ENCODE measurements around the gene USP9X. TPM values are rescaled to one million over a fixed set of nuclear protein-coding genes. Genes with fewer than 3 reads are reported as not detected.
"Not testable (repeated sequence)": the region's sequence is repeated elsewhere in the genome, so short reads cannot be mapped to it uniquely, and the experiment has no call there.

USP9X gene
- total RNA-seq, 4 donors from 2014 or later, result 90.3 to 120 (median 110) TPM

DNA sequence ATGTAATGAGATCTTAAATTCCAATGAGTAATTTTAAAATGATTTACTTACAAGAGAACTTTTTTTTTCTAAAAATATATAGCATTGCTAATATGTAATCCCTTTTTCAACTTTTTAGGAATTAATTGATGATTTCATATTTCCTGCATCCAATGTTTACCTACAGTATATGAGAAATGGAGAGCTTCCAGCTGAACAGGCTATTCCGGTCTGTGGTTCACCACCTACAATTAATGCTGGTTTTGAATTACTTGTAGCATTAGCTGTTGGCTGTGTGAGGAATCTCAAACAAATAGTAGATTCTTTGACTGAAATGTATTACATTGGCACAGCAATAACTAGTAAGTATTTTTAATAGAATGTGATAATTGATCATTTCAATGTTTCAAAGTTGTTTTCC, 113.2 kb downstream of the USP9X start:
- intact Hi-C loops (cut with DNase I; ENCODE audit: low total_unique reads), result no loop called here
- H3K27ac ChIP-seq, result no peak overlapping the region
- H3K9me3 ChIP-seq, result no peaks in the 10 kb centered on the region
- no peaks in the 10 kb centered on the region for H3K27me3 ChIP-seq
- TF ChIP-seq, protein P1, sequence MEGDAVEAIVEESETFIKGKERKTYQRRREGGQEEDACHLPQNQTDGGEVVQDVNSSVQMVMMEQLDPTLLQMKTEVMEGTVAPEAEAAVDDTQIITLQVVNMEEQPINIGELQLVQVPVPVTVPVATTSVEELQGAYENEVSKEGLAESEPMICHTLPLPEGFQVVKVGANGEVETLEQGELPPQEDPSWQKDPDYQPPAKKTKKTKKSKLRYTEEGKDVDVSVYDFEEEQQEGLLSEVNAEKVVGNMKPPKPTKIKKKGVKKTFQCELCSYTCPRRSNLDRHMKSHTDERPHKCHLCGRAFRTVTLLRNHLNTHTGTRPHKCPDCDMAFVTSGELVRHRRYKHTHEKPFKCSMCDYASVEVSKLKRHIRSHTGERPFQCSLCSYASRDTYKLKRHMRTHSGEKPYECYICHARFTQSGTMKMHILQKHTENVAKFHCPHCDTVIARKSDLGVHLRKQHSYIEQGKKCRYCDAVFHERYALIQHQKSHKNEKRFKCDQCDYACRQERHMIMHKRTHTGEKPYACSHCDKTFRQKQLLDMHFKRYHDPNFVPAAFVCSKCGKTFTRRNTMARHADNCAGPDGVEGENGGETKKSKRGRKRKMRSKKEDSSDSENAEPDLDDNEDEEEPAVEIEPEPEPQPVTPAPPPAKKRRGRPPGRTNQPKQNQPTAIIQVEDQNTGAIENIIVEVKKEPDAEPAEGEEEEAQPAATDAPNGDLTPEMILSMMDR (IDR thresholded peaks at IDR 0.05 in 4 of 5, conservative IDR thresholded peaks at IDR 0.05 in 1 of 5), result no peak
- no peak for TF ChIP-seq POLR2A (IDR thresholded peaks at IDR 0.05)
- H3K4me3 ChIP-seq, result no peak overlapping the region
- no peaks in the 10 kb centered on the region for H3K4me1 ChIP-seq
- in situ Hi-C loops (cut with MboI; ENCODE audit: low sequenced_read_pairs in 4 of 4), result no loop called here
- H3K36me3 ChIP-seq, result peaks cover 0 to 65% of the 10 kb centered on the region in 2 donors
- DNase-seq (no peak), ATAC-seq (no peak)

DNA sequence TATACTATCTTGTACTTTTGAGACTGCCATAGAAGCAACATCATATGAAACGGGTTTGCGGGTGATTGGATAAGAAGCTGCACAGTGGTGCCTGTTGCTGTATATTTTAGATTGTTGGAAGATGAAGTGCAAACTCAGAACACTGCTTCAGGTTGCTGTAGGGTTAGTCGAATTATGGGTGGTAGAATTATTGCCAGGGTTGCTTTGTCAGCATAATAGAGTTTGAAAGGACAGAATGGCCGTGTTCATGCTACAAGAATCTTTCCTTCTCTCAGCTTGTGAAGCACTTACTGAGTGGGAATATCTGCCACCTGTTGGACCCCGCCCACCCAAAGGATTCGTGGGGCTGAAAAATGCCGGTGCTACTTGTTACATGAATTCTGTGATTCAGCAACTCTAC, 115.5 kb downstream of the USP9X start:
- in situ Hi-C loops (cut with MboI; ENCODE audit: low sequenced_read_pairs in 4 of 4) (no loop called here), intact Hi-C loops (cut with DNase I; ENCODE audit: low total_unique reads) (no loop called here)
- H3K4me3 ChIP-seq, result no peak overlapping the region
- no peaks in the 10 kb centered on the region for H3K27me3 ChIP-seq
- H3K27ac ChIP-seq, result no peak overlapping the region
- ATAC-seq, result no peak
- DNase-seq, result no peak
- peaks cover 0 to 77% of the 10 kb centered on the region in 2 donors for H3K36me3 ChIP-seq
- no peaks in the 10 kb centered on the region for H3K4me1 ChIP-seq
- no peaks in the 10 kb centered on the region for H3K9me3 ChIP-seq
- TF ChIP-seq POLR2A (IDR thresholded peaks at IDR 0.05), result no peak
- TF ChIP-seq, protein P1 (IDR thresholded peaks at IDR 0.05 in 4 of 5, conservative IDR thresholded peaks at IDR 0.05 in 1 of 5), result no peak

DNA sequence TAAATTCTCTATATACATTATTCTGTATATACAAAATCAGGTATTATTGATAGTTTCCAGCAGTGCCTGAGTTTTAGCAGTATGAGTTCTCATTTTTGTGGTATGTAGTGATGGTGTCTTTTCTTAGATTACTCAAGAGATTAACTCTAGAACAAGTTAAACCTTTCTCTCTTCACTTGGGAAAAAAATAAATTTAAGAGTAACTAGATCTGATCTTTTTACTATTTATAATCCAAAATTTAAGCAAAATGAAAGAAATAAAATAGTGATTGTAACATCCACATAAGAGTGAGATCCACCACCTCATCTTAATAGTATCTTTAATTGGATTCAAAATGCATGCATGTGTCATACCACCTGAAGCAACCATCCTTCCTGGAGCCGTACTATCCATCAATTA, 124.6 kb downstream of the USP9X start:
- Histone ChIP-seq H3K36me3 (peaks cover 0 to 74% of the 10 kb centered on the region in 2 donors), H3K9me3 (peaks cover 0 to 11% (median 0%) of the 10 kb centered on the region in 3 donors), H3K27me3 (peaks cover 0 to 4% (median 0%) of the 10 kb centered on the region in 3 donors), H3K4me3 (no peak overlapping the region), H3K27ac (no peak overlapping the region), H3K4me1 (no peaks in the 10 kb centered on the region)
- no peak for TF ChIP-seq POLR2A (IDR thresholded peaks at IDR 0.05)
- TF ChIP-seq, protein P1 (IDR thresholded peaks at IDR 0.05 in 4 of 5, conservative IDR thresholded peaks at IDR 0.05 in 1 of 5), result no peak
- in situ Hi-C loops (cut with MboI; ENCODE audit: low sequenced_read_pairs in 4 of 4) (no loop called here), intact Hi-C loops (cut with DNase I; ENCODE audit: low total_unique reads) (no loop called here)
- DNase-seq, result no peak
- no peak for ATAC-seq

DNA sequence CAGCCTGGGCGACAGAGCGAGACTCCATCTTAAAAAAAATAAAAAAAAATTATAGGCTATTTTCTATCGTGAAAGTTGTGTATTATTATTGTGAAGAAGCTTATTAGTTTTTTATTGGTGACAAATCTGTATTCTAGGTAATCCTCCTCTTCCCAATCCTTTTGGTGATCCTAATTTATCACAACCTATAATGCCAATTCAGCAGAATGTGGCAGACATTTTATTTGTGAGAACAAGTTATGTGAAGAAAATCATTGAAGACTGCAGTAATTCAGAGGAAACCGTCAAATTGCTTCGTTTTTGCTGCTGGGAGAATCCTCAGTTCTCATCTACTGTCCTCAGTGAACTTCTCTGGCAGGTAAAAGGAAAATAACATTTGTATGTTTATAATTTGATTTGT, 139.4 kb downstream of the USP9X start:
- Histone ChIP-seq H3K4me1 (no peaks in the 10 kb centered on the region), H3K27me3 (no peaks in the 10 kb centered on the region), H3K36me3 (peaks cover 3 to 67% of the 10 kb centered on the region in 2 donors), H3K27ac (no peak overlapping the region), H3K9me3 (no peaks in the 10 kb centered on the region), H3K4me3 (no peak overlapping the region)
- DNase-seq (no peak), ATAC-seq (no peak)
- in situ Hi-C loops (cut with MboI; ENCODE audit: low sequenced_read_pairs in 4 of 4) (loop anchor here in 1 of 4 donors (25.0 kb wide), 1 partner anchor 87 kb away; no protein-coding TSS in a partner anchor), intact Hi-C loops (cut with DNase I; ENCODE audit: low total_unique reads) (no loop called here)
- no peak for TF ChIP-seq POLR2A (IDR thresholded peaks at IDR 0.05)
- TF ChIP-seq, protein P1 (IDR thresholded peaks at IDR 0.05 in 4 of 5, conservative IDR thresholded peaks at IDR 0.05 in 1 of 5), result no peak

DNA sequence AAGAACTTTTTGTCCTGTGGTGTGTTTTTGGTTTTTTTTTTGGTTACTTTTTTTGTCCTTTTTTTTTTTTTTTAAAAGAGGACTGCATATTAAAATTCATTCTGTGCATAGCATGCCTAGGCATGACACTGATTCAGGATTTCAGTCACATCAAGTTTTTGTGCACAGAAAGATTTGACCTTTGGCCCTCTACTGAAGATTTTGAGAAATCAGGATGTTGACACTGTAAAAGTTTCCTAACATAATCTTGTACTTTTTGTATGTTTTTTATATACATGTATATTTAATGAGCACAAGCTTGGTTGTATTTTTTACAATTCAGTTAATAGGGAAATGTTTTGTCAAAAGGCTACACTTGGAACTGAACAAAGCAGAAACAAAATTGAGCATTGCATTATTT, 148.7 kb downstream of the USP9X start:
- no peaks in the 10 kb centered on the region for H3K9me3 ChIP-seq
- peaks cover 6 to 44% of the 10 kb centered on the region in 2 donors for H3K36me3 ChIP-seq
- no peak overlapping the region for H3K4me3 ChIP-seq
- H3K4me1 ChIP-seq, result no peaks in the 10 kb centered on the region
- no peak for TF ChIP-seq POLR2A (IDR thresholded peaks at IDR 0.05)
- TF ChIP-seq, protein P1 (IDR thresholded peaks at IDR 0.05 in 4 of 5, conservative IDR thresholded peaks at IDR 0.05 in 1 of 5), result no peak
- intact Hi-C loops (cut with DNase I; ENCODE audit: low total_unique reads), result loop anchor here (10.0 kb wide), 1 partner anchor 59 kb away; no protein-coding TSS in a partner anchor
- no peaks in the 10 kb centered on the region for H3K27me3 ChIP-seq
- in situ Hi-C loops (cut with MboI; ENCODE audit: low sequenced_read_pairs in 4 of 4), result loop anchor here in 1 of 4 donors (25.0 kb wide), 1 partner anchor 97 kb away; no protein-coding TSS in a partner anchor
- no peak for DNase-seq
- no peak for ATAC-seq
- no peak overlapping the region for H3K27ac ChIP-seq

DNA sequence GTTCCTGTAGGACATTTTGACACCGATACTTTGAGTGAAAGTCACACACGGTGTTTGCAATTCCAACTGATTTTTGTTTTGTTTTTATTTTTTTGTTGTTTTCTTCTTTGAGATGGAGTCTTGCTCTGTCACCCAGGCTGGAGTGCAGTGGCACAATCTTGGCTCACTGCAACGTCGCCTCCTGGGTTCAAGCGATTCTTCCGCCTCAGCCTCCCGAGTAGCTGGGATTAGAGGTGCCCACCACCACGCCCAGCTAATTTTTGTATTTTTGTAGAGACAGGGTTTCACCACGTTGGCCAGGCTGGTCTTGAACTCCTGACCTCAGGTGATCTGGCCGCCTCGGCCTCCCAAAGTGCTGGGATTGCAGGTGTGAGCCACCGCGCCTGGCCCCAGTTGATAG, 149.2 kb downstream of the USP9X start:
- ATAC-seq, H3K4me1 ChIP-seq, H3K27me3 ChIP-seq, H3K9me3 ChIP-seq, DNase-seq, H3K4me3 ChIP-seq, H3K27ac ChIP-seq: not testable (repeated sequence)
- H3K36me3 ChIP-seq, result peaks cover 5 to 40% of the 10 kb centered on the region in 2 donors
- in situ Hi-C loops (cut with MboI; ENCODE audit: low sequenced_read_pairs in 4 of 4), result loop anchor here in 1 of 4 donors (25.0 kb wide), 1 partner anchor 97 kb away; no protein-coding TSS in a partner anchor
- intact Hi-C loops (cut with DNase I; ENCODE audit: low total_unique reads), result loop anchor here (10.0 kb wide), 1 partner anchor 60 kb away; no protein-coding TSS in a partner anchor

Measured in gastrocnemius medialis (tissue), 4 donors.